SK-N-SH treated with all-trans-retinoic acid at 6 μM for 48 hours (cell line): ENCODE data around the gene MRPL12.
A peak's percentile ranks its signal among the peaks of the same experiment; 100 is the strongest.

ENCODE experiments used
- ATAC-seq: fragments of 200-7000 bp; cut with Tn5 transposase; 3 replicates; pipeline ENCODE4 v1.9.1; 2020; ENCODE audit warnings: mild to moderate bottlenecking, moderate library complexity
- CREB5 ChIP-seq: fragments of 250-450 bp; sonication (Bioruptor Pico); IDR thresholded peaks from 2 replicates; pipeline ENCODE4 v1.5.1; 2020; ENCODE audit warnings: low read depth, mild to moderate bottlenecking, moderate library complexity

MRPL12 gene

DNA sequence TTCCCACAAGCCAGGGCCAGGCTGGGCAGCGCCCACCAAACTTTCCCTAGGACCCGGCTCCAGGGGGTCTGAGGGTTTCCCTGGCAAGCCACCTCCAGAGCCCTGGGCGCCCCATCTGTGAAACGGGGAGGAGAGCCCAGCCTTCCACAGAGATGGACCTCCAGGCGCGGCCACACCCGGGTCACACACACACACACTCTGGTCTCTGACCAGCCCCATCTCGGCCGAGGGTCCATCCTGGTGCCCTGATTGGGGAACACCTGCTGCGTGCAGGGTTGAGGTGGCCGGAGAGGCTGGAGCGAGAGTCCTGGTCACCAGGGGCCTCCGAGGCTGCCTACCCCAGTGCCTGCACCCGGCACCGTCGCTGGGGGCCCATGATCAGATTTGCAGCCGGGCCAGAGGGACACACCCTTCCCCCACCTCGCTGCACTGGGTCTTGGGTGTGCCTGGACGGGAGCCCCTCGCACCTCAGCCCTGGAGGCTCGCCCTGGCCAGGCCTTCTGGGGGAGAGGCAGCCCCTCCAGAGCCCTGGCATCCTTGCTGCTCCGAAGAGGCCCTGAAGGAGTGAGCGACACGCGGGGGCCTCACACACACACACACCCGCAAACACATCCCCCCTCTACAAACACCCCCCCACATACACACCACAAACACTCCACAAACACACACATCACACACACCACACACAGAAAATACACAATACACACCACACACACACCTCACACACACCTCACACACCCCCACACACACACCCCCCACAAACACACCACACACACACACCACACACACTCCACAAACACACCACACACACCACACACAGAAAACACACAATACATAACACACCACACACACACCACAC, 38.7 kb downstream of the MRPL12 start:
- ATAC-seq: peak; percentile 65
- TF ChIP-seq CREB5 (CRISPR knock-in tag): no peak
